Measurements from ENCODE around the gene OXLD1.

GRCh38 chr17:81667754-81668153, 1.3 kb upstream of the OXLD1 start:
- no peak for TF ChIP-seq EP300 (IDR thresholded peaks at IDR 0.05)
- no peak for TF ChIP-seq POLR2A (IDR thresholded peaks at IDR 0.05; ENCODE audit: low read depth)
